K562 (cell line): ENCODE data around the gene PAQR6. TPM values are rescaled to one million over a fixed set of nuclear protein-coding genes. Genes with fewer than 3 reads are reported as not detected.

ENCODE experiments used
- BRCA1 ChIP-seq, 2 experiments: fragments of 450-650 bp in 1 of 2; sonication (generic) in 1 of 2; formaldehyde crosslinking in 1 of 2; IDR thresholded peaks; 2 replicates each; pipeline versions ENCODE4 v1.5.0 to v1.6.1; 2017 to 2020; ENCODE audit warnings: mild to moderate bottlenecking in 1 of 2, missing genetic modification reagents in 1 of 2
- BRF2 ChIP-seq: IDR thresholded peaks from 3 replicates; pipeline ENCODE4 v1.6.1; 2011; ENCODE audit warnings: borderline replicate concordance, mild to moderate bottlenecking; ENCODE audit not compliant: insufficient read length, insufficient read depth
- CREBBP ChIP-seq: IDR thresholded peaks from one replicate; pipeline ENCODE4 v1.6.1; 2012; ENCODE audit warnings: low read depth, mild to moderate bottlenecking, control low read depth, inconsistent platforms, low read length
- E2F5 ChIP-seq: sonication (generic); formaldehyde crosslinking; IDR thresholded peaks from 2 replicates; pipeline ENCODE4 v1.8.0; 2022; ENCODE audit warnings: mild to moderate bottlenecking, missing genetic modification reagents
- FOXK1 ChIP-seq: sonication (generic); formaldehyde crosslinking; IDR thresholded peaks from 2 replicates; pipeline ENCODE4 v1.8.0; 2022; ENCODE audit warnings: missing genetic modification reagents, mild to moderate bottlenecking, borderline replicate concordance
- FOXM1 ChIP-seq, 2 experiments: fragments of 450-650 bp in 1 of 2; sonication (generic) in 1 of 2; formaldehyde crosslinking in 1 of 2; IDR thresholded peaks; 2 replicates each; pipeline versions ENCODE4 v1.6.1 to v1.9.0; 2017 to 2022; ENCODE audit warnings: low read depth in 2 of 2, mild to moderate bottlenecking in 2 of 2, missing genetic modification reagents in 1 of 2, moderate library complexity in 1 of 2
- GATAD2B ChIP-seq: fragments of 450-650 bp; IDR thresholded peaks from 2 replicates; pipeline ENCODE4 v1.6.1; 2017; ENCODE audit warnings: mild to moderate bottlenecking, borderline replicate concordance
- IRF9 ChIP-seq: fragments of 450-650 bp; IDR thresholded peaks from 2 replicates; pipeline ENCODE4 v1.6.1; 2016; ENCODE audit warnings: missing biosample characterization, missing genetic modification characterization
- MYNN ChIP-seq, 2 experiments: sonication (generic); formaldehyde crosslinking in 1 of 2; IDR thresholded peaks; 2 replicates each; pipeline versions ENCODE4 v1.5.0 to v1.6.1; 2016 to 2020; ENCODE audit warnings: antibody characterized with exemption in 1 of 2, missing genetic modification reagents in 1 of 2
- NONO ChIP-seq, 2 experiments: fragments of 200-400 bp in 1 of 2; fragments of 450-650 bp in 1 of 2; formaldehyde crosslinking in 1 of 2; IDR thresholded peaks; 2 replicates each; pipeline ENCODE4 v1.6.1; 2017; ENCODE audit warnings: low read depth in 2 of 2, mild to moderate bottlenecking in 2 of 2, moderate library complexity in 2 of 2, low read length in 1 of 2
- POLR2A ChIP-seq: fragments of 450-650 bp; conservative IDR thresholded peaks from 2 replicates; pipeline ENCODE4 v1.6.1; 2016
- POLR2AphosphoS5 ChIP-seq: IDR thresholded peaks from 2 replicates; pipeline ENCODE4 v1.6.1; 2011; ENCODE audit warnings: mild to moderate bottlenecking, low read depth, low read length, moderate library complexity; ENCODE audit not compliant: control insufficient read depth, insufficient read depth
- SMARCA4 ChIP-seq: fragments of 450-650 bp; IDR thresholded peaks from 2 replicates; pipeline ENCODE4 v1.6.1; 2016
- TRIM24 ChIP-seq, 2 experiments: fragments of 450-650 bp; IDR thresholded peaks; 2 replicates each; pipeline ENCODE4 v1.6.1; 2016
- ZHX1 ChIP-seq: fragments of 150-350 bp; conservative IDR thresholded peaks from 2 replicates; pipeline ENCODE4 v1.6.1; 2014; ENCODE audit warnings: low read length
- ZNF165 ChIP-seq: fragments of 250-450 bp; sonication (Bioruptor Pico); IDR thresholded peaks from 2 replicates; pipeline ENCODE4 v1.4.0; 2020; ENCODE audit warnings: borderline replicate concordance
- ZNF3 ChIP-seq: fragments of 250-450 bp; sonication (Bioruptor Pico); IDR thresholded peaks from 2 replicates; pipeline ENCODE4 v1.5.0; 2021; ENCODE audit warnings: mild to moderate bottlenecking, moderate library complexity
- ZNF586 ChIP-seq: fragments of 450-650 bp; formaldehyde crosslinking; conservative IDR thresholded peaks from 2 replicates; pipeline ENCODE4 v1.4.0; 2020; ENCODE audit warnings: mild to moderate bottlenecking, moderate library complexity
- ZNF830 ChIP-seq: fragments of 250-450 bp; sonication (Bioruptor Pico); IDR thresholded peaks from 2 replicates; pipeline ENCODE4 v1.5.0; 2021; ENCODE audit warnings: mild to moderate bottlenecking
- polyA plus RNA-seq, 8 experiments: library from polyadenylated mRNA; depleted of rRNA in 4 of 8; stranded (reverse) in 5 of 8; unstranded in 3 of 8; fragments of >200 nt; fragmentation: Nextera tagmentation in 2 of 8; fragmentation: Illumina TruSeq in 1 of 8; extraction: Ambion mirVana in 2 of 8; extraction: Trizol in 1 of 8; gene quantifications; 2 replicates each; pipeline versions ENCODE4 v1.2.1 to v1.2.3, GENCODE V29; 2011 to 2014; ENCODE audit warnings: inconsistent platforms in 1 of 8, missing spikeins in 1 of 8
- total RNA-seq, 7 experiments: library from RNA; depleted of rRNA in 6 of 7; stranded (reverse); fragments of >200 nt in 6 of 7; fragmentation: Illumina TruSeq in 2 of 7; extraction: Trizol in 2 of 7; gene quantifications; 2 replicates each; pipeline versions ENCODE4 v1.2.1 to v1.2.3, GENCODE V29; 2011 to 2021; ENCODE audit warnings: low replicate concordance in 1 of 7
- TF ChIP-seq, protein P1 (sequence below): sonication (generic); formaldehyde crosslinking; IDR thresholded peaks from 2 replicates; pipeline ENCODE4 v1.8.0; 2022; ENCODE audit warnings: mild to moderate bottlenecking, missing genetic modification reagents

PAQR6 gene
- total and polyA plus RNA-seq, 9 of the 15 experiments (the other 6 are each of a cell fraction or from before 2014, with no cell fraction given), result 0.07 to 1.8 (median 0.62) TPM

DNA sequence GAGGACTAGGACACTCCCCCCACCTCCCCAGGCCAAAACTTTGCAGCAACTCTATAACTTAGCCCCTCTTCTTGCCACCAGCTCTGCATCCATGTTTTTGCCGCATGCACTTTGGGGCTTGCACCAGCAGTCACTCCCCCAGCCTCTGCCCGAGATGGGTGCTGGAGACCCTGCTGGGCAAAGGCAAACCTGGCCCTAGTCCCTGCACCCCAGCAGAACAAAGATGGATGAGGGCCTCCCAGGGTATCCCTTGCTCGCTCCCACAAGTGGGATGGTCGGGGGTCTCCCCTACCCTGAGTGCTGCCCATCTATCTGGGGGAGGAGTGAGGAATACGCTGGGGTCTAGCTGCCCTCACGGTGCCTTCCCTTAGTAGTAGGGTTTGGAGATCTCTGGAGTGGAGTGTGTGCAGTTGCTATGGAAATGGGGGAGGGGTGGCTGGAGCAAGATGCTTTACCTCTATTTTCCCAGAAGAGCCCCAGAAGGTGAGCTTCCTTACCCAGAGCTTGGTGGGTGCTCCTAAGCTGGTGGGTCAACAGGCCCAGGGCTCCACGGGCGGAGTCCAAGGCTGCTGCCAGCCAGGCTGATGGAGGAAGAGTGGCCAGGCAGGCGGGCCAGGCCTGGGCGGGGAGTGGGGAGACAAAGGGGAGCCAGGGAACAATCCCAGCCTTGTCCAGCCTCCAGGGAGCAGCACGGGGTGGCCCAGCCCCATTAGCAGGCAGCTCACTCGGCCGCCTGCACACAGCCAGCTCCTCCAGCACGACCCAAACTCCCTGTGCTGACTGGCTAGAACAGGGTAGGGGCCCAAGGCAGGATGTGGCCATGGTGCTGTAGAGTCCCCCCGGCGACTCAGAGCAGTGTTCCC, at the start of gene PAQR6 (continued):
- TF ChIP-seq MYNN (IDR thresholded peaks at IDR 0.05) (peak; percentile 55; the same call in 1 of the 2 replicates), MYNN (CRISPR knock-in tag; IDR thresholded peaks at IDR 0.05) (no peak), ZNF165 (CRISPR knock-in tag) (no peak), E2F5 (CRISPR knock-in tag) (no peak), BRF2 (no peak), ZNF830 (CRISPR knock-in tag) (no peak), FOXM1 (IDR thresholded peaks at IDR 0.05; ENCODE audit: low read depth) (no peak), FOXM1 (CRISPR knock-in tag; IDR thresholded peaks at IDR 0.05; ENCODE audit: low read depth) (no peak), POLR2A (peak; percentile 60), GATAD2B (no peak), CREBBP (no peak), FOXK1 (CRISPR knock-in tag) (no peak), IRF9 (tag) (no peak), ZHX1 (no peak), ZNF3 (CRISPR knock-in tag) (no peak), NONO (IDR thresholded peaks at IDR 0.05; ENCODE audit: low read depth in 2 of 2, low read length in 1 of 2) (no peak), BRCA1 (IDR thresholded peaks at IDR 0.05) (no peak), BRCA1 (CRISPR knock-in tag; IDR thresholded peaks at IDR 0.05) (no peak), ZNF586 (CRISPR knock-in tag) (no peak), POLR2AphosphoS5 (peak; percentile 48; the same call in 1 of the 2 replicates), TRIM24 (IDR thresholded peaks at IDR 0.05) (no peak), SMARCA4 (no peak)
- TF ChIP-seq, protein P1, sequence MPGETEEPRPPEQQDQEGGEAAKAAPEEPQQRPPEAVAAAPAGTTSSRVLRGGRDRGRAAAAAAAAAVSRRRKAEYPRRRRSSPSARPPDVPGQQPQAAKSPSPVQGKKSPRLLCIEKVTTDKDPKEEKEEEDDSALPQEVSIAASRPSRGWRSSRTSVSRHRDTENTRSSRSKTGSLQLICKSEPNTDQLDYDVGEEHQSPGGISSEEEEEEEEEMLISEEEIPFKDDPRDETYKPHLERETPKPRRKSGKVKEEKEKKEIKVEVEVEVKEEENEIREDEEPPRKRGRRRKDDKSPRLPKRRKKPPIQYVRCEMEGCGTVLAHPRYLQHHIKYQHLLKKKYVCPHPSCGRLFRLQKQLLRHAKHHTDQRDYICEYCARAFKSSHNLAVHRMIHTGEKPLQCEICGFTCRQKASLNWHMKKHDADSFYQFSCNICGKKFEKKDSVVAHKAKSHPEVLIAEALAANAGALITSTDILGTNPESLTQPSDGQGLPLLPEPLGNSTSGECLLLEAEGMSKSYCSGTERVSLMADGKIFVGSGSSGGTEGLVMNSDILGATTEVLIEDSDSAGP, result no peak
